Measurements from ENCODE around the gene TSC22D4.
"Not testable (repeated sequence)": the region's sequence is repeated elsewhere in the genome, so short reads cannot be mapped to it uniquely, and the experiment has no call there.

Gene TSC22D4

GRCh38 chr7:100504887-100505611 lies 26.0 kb upstream of the TSC22D4 start:
- no peaks in the 10 kb centered on the region for H3K9me3 Mint-ChIP-seq
- no peak overlapping the region for H3K4me3 Mint-ChIP-seq
- H3K27me3 Mint-ChIP-seq: no peaks in the 10 kb centered on the region
- no peaks in the 10 kb centered on the region for H3K36me3 Mint-ChIP-seq (ENCODE audit: low read depth)
- no peak overlapping the region for H3K27ac Mint-ChIP-seq
- no peaks in the 10 kb centered on the region for H3K4me1 Mint-ChIP-seq (ENCODE audit: low read depth)

DNA sequence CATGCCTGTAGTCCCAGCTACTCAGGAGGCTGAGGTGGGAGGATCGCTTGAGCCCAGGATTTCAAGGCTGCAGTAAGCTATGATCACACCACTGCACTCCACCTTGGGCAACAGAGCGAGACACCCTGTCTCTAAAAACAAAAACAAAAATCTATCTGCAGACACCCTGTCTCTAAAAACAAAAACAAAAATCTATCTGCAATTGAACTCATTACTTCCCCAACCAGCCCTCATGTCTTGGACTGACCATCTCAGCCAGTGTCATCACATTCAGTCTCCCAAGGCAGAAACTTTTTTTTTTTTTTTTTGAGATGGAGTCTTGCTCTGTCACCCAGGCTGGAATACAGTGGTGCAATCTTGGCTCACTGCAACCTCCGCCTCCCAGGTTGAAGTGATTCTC lies 25.0 kb upstream of the TSC22D4 start:
- not testable (repeated sequence) for H3K27ac Mint-ChIP-seq; H3K4me1 Mint-ChIP-seq (ENCODE audit: low read depth); H3K9me3 Mint-ChIP-seq; H3K4me3 Mint-ChIP-seq; H3K27me3 Mint-ChIP-seq; H3K36me3 Mint-ChIP-seq (ENCODE audit: low read depth)

- not testable (repeated sequence) for H3K4me3 Mint-ChIP-seq; H3K9me3 Mint-ChIP-seq; H3K36me3 Mint-ChIP-seq (ENCODE audit: low read depth); H3K27me3 Mint-ChIP-seq; H3K4me1 Mint-ChIP-seq (ENCODE audit: low read depth); H3K27ac Mint-ChIP-seq
Measured at GRCh38 chr7:100500743-100501142, 21.7 kb upstream of the TSC22D4 start.

GRCh38 chr7:100496509-100496908 lies 17.5 kb upstream of the TSC22D4 start:
- Mint-ChIP-seq H3K9me3 (no peaks in the 10 kb centered on the region), H3K36me3 (ENCODE audit: low read depth) (no peaks in the 10 kb centered on the region), H3K4me1 (ENCODE audit: low read depth) (peaks cover 11% of the 10 kb centered on the region), H3K27me3 (peaks cover 7% of the 10 kb centered on the region), H3K27ac (no peak overlapping the region), H3K4me3 (no peak overlapping the region)

DNA sequence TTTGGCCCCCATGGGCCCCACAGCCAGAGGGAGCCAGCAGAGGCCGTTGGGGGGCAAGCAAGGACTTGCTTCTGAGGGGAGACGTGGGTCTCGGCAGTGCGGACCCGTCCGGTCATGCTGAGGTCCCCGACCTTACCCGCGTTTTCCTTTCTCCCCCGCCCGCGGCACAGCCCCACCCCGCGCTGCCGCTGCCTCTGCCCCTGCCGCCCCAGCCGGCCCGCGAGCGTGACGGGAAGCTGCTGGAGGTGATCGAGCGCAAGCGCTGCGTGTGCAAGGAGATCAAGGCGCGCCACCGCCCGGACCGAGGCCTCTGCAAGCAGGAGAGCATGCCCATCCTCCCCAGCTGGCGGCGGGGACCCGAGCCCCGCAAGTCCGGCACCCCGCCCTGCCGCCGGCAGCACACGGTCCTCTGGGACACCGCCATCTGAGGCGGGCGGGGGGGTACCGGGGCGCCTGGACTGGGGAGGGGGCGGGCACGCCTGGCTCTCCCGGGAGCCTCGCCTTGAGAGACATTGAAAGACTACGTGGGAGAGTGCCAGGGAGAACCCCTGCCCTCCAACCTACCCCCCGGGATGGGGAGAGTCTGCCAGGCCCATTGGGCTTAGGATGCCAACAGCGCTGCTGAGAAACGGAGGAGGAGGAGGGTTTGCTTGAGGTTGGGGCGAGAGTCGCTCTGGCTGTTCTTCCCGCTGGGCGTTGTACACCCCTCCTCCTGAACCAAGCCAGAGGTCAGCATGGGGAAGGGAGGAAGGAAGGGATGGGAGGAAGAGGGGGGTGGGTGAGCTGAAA lies 14.7 kb upstream of the TSC22D4 start:
- H3K27ac Mint-ChIP-seq: peak overlapping the region; percentile 16
- H3K27me3 Mint-ChIP-seq: peaks cover 7% of the 10 kb centered on the region
- no peaks in the 10 kb centered on the region for H3K9me3 Mint-ChIP-seq
- no peaks in the 10 kb centered on the region for H3K36me3 Mint-ChIP-seq (ENCODE audit: low read depth)
- H3K4me1 Mint-ChIP-seq (ENCODE audit: low read depth): peaks cover 11% of the 10 kb centered on the region
- peak overlapping the region; percentile 61 for H3K4me3 Mint-ChIP-seq

DNA sequence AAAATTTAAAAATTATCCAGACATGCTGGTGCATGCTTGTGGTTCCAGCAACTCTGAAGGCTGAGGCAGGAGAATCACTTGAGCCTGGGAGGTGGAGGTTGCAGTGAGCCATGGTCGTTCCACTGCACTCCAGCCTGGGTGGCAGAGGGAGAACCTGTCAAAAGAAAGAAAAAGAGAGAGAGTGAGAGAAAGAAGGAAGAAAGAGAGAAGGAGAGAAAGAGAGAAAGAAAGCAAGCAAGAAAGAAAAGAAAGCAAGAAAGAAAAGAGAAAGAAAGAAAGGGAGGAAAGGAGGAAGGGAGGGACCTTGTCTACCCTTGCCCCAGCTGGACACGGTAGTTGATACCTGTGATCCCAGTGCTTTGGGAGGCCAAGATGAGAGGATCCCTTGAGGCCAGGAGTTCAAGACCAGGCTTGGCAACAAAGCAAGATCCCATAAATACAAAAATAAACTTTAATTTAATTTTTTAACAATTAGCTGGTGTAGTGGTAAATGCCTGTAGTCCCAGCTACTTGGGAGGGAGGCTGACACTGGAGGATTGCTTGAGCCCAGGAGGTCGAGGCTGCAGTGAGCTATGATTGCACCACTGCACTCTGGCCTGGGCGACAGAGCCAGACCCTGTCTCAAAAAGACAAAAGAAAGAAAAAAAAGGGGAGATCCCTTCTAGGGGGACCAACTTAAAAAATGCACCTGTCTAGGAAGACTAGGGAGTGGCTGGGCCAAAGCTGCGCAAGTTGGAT lies 13.9 kb upstream of the TSC22D4 start:
- H3K4me3 Mint-ChIP-seq: peak overlapping the region; percentile 61
- H3K9me3 Mint-ChIP-seq: no peaks in the 10 kb centered on the region
- peaks cover 11% of the 10 kb centered on the region for H3K4me1 Mint-ChIP-seq (ENCODE audit: low read depth)
- no peaks in the 10 kb centered on the region for H3K36me3 Mint-ChIP-seq (ENCODE audit: low read depth)
- H3K27ac Mint-ChIP-seq: peak overlapping the region; percentile 47
- H3K27me3 Mint-ChIP-seq: peaks cover 7% of the 10 kb centered on the region

- H3K36me3 Mint-ChIP-seq (ENCODE audit: low read depth): no peaks in the 10 kb centered on the region
- peaks cover 11% of the 10 kb centered on the region for H3K4me1 Mint-ChIP-seq (ENCODE audit: low read depth)
- peaks cover 7% of the 10 kb centered on the region for H3K27me3 Mint-ChIP-seq
- H3K9me3 Mint-ChIP-seq: no peaks in the 10 kb centered on the region
- H3K27ac Mint-ChIP-seq: no peak overlapping the region
- no peak overlapping the region for H3K4me3 Mint-ChIP-seq
Measured at GRCh38 chr7:100491192-100491578, 12.2 kb upstream of the TSC22D4 start.

DNA sequence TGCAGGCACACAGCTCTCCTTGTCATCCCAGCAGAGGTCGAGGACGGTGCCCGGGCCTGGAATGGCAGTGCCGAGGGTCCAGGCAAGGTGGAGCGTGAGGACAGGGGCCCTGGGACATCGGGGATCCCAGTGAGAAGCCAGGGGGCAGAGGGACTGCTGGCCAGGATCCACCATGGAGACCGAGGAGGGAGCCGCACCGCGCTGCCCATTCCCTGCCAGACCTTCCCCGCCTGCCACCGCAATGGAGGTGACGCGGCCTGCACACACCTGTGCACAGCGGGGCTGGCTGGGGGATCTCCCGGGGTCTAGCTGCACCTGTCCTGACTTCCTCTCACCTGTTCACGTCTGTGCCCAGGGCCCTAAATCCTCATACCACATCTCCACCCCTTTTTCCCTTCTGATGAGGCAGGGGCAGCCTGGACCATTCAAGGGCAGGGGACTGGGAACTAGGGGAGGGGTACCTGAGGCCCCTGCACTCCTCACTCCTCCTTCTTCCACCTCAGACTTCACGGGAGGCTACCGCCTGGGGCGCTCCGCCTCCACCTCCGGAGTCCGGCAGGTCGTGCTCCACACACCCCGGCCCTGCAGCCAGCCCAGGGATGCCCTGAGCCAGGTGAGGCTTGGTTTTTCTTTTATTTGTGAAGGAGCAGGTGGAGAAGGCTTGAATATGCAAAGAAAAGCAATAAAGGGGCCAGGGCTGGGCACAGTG lies 11.6 kb upstream of the TSC22D4 start:
- Mint-ChIP-seq H3K27me3 (peaks cover 7% of the 10 kb centered on the region), H3K4me1 (ENCODE audit: low read depth) (peaks cover 11% of the 10 kb centered on the region)

DNA sequence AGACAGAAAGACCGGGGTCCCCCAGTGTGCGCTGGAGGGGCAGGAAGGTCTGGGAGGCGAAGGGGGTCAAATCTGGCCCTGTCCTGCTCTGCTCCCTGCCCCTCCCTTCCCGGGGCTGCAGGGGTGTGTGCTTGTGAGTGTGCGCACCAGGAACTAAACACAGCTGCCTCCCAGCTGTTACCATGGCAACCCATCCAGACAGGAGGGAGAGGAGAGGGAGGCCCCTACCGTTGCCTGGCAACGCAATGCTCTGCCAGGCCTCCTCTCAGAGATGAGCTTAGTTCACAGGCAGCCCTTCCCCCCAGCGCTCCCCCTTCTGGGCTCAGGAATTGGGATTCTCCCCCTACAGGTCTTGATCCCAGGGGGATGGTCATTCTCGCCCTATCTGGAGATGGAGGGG lies 10.8 kb upstream of the TSC22D4 start:
- Mint-ChIP-seq H3K27me3 (peaks cover 5% of the 10 kb centered on the region), H3K27ac (no peak overlapping the region), H3K36me3 (ENCODE audit: low read depth) (no peaks in the 10 kb centered on the region), H3K4me3 (no peak overlapping the region), H3K4me1 (ENCODE audit: low read depth) (peaks cover 11% of the 10 kb centered on the region), H3K9me3 (no peaks in the 10 kb centered on the region)

More for the DNA sequence above, 11.6 kb upstream of the TSC22D4 start:
- Mint-ChIP-seq H3K36me3 (ENCODE audit: low read depth) (no peaks in the 10 kb centered on the region), H3K27ac (no peak overlapping the region), H3K9me3 (no peaks in the 10 kb centered on the region), H3K4me3 (no peak overlapping the region)

DNA sequence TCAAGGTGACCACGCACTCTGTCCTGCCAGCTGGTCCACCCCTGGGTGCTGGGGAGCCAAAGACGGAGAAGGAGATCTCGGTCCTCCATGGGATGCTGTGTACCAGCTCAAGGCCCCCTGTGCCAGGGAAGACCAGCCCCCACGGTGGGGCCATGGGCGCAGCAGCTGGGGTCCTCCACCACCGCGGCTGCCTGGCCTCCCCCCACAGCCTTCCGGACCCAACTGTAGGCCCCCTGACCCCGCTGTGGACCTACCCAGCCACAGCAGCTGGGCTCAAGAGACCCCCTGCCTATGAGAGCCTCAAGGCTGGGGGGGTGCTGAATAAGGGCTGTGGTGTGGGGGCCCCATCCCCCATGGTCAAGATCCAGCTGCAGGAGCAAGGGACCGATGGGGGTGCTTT lies 10.1 kb upstream of the TSC22D4 start:
- Mint-ChIP-seq H3K27ac (peak overlapping the region; percentile 38), H3K36me3 (ENCODE audit: low read depth) (no peaks in the 10 kb centered on the region), H3K9me3 (no peaks in the 10 kb centered on the region), H3K27me3 (peaks cover 3% of the 10 kb centered on the region), H3K4me3 (no peak overlapping the region), H3K4me1 (ENCODE audit: low read depth) (peaks cover 11% of the 10 kb centered on the region)

- Mint-ChIP-seq H3K4me1 (ENCODE audit: low read depth) (peaks cover 11% of the 10 kb centered on the region), H3K27me3 (peaks cover 3% of the 10 kb centered on the region), H3K36me3 (ENCODE audit: low read depth) (no peaks in the 10 kb centered on the region), H3K27ac (no peak overlapping the region), H3K4me3 (no peak overlapping the region), H3K9me3 (no peaks in the 10 kb centered on the region)
Measured at GRCh38 chr7:100488333-100489095, 9.5 kb upstream of the TSC22D4 start.

GRCh38 chr7:100486753-100487446 lies 7.9 kb upstream of the TSC22D4 start:
- H3K4me3 Mint-ChIP-seq: no peak overlapping the region
- no peak overlapping the region for H3K27ac Mint-ChIP-seq
- peaks cover 7% of the 10 kb centered on the region for H3K4me1 Mint-ChIP-seq (ENCODE audit: low read depth)
- H3K27me3 Mint-ChIP-seq: no peaks in the 10 kb centered on the region
- H3K9me3 Mint-ChIP-seq: no peaks in the 10 kb centered on the region
- no peaks in the 10 kb centered on the region for H3K36me3 Mint-ChIP-seq (ENCODE audit: low read depth)

- H3K27ac Mint-ChIP-seq: no peak overlapping the region
- no peaks in the 10 kb centered on the region for H3K27me3 Mint-ChIP-seq
- peak overlapping the region; percentile 28 for H3K4me3 Mint-ChIP-seq
- H3K36me3 Mint-ChIP-seq (ENCODE audit: low read depth): no peaks in the 10 kb centered on the region
- no peaks in the 10 kb centered on the region for H3K9me3 Mint-ChIP-seq
- H3K4me1 Mint-ChIP-seq (ENCODE audit: low read depth): peaks cover 7% of the 10 kb centered on the region
Measured at GRCh38 chr7:100486111-100486636, 7.2 kb upstream of the TSC22D4 start.

Data from stimulated activated naive CD8-positive, alpha-beta T cell treated with anti-CD3 and anti-CD28 coated beads, Interleukin-15, Interleukin-2, amounts not matched to agents 100 ng/mL and 50 ng/mL, for 24 hours (primary cell).